ENCODE measurements around the gene TRPC6.

- TF ChIP-seq CTCF (IDR thresholded peaks at IDR 0.05; ENCODE audit: poor library complexity) (no peak), EZH2 (IDR thresholded peaks at IDR 0.05; ENCODE audit: borderline replicate concordance) (no peak)
Observed at GRCh38 chr11:101516546-101516945, 67.3 kb downstream of the TRPC6 start.

Data from hepatocyte (in vitro differentiated cells).